Measurements from ENCODE around the gene ST3GAL3. TPM values are rescaled to one million over a fixed set of nuclear protein-coding genes. Genes with fewer than 3 reads are reported as not detected.

Gene ST3GAL3
- polyA plus RNA-seq, 1 of the 3 experiments (the other 2 are of a cell fraction), result 20.6 TPM

DNA sequence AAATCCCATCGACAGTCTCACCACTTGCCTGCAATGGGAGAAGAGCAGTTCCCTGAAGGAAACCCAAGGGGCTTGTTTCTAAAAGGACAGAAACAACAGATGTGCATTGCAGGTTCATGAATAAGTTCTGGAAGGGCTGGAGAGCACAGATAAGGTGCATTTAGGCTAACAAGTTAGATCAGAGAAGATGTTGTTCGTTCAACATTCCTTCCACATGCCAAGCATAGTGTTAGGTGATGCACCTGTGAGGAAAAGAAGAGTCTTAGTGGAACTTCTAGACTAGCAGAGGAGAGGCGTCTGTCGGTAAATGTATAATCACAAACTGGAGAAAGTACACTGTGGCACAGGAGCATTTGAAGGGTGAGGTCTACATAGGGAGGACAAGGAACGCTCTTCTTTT, 98.0 kb downstream of the ST3GAL3 start:
- Histone ChIP-seq H4K20me1 (ENCODE audit: insufficient read depth) (no peaks in the 10 kb centered on the region), H3F3A (replicated peaks; ENCODE audit: insufficient read depth) (no peaks in the 10 kb centered on the region), H3K27ac (ENCODE audit: low read depth in 2 of 2, low read length in 1 of 2) (no peak overlapping the region), H3K4me1 (ENCODE audit: control insufficient read depth in 1 of 2, insufficient read depth in 2 of 2, low read depth in 1 of 2, low read length in 1 of 2) (no peaks in the 10 kb centered on the region), H3K9me3 (peaks cover 7% of the 10 kb centered on the region; the same call in 1 of the 2 replicates), H3K36me3 (replicated peaks in 1 of 2; ENCODE audit: control insufficient read depth in 1 of 2, insufficient read depth in 2 of 2, low read length in 1 of 2) (peaks cover 0 to 20% of the 10 kb centered on the region in 2 experiments), H3K27me3 (ENCODE audit: insufficient read depth) (no peaks in the 10 kb centered on the region), H3K9me2 (no peaks in the 10 kb centered on the region), H3K4me2 (no peak overlapping the region), H3K9ac (no peak overlapping the region), H2AFZ (ENCODE audit: low read depth) (no peak overlapping the region), H3K4me3 (ENCODE audit: low read depth in 2 of 2, low read length in 1 of 2) (no peak overlapping the region), H3K79me2 (ENCODE audit: insufficient read depth) (no peaks in the 10 kb centered on the region)
- DNase-seq, result no peak
- ChIA-PET POLR2A (no interaction called here), CTCF (no interaction called here)
- TF ChIP-seq ELF1 (IDR thresholded peaks at IDR 0.05) (no peak), JUND (IDR thresholded peaks at IDR 0.05) (no peak), SMC3 (IDR thresholded peaks at IDR 0.05; ENCODE audit: low read depth, low read length) (no peak), TAF1 (IDR thresholded peaks at IDR 0.05; ENCODE audit: borderline replicate concordance, low read depth, low read length) (no peak), MEF2A (IDR thresholded peaks at IDR 0.05; ENCODE audit: borderline replicate concordance, low read depth) (no peak), YY1 (IDR thresholded peaks at IDR 0.05; ENCODE audit: low read depth) (no peak), RXRA (IDR thresholded peaks at IDR 0.05; ENCODE audit: borderline replicate concordance, low read depth) (no peak), TEAD4 (IDR thresholded peaks at IDR 0.05; ENCODE audit: borderline replicate concordance, insufficient read depth) (no peak)
- TF ChIP-seq, protein P1, sequence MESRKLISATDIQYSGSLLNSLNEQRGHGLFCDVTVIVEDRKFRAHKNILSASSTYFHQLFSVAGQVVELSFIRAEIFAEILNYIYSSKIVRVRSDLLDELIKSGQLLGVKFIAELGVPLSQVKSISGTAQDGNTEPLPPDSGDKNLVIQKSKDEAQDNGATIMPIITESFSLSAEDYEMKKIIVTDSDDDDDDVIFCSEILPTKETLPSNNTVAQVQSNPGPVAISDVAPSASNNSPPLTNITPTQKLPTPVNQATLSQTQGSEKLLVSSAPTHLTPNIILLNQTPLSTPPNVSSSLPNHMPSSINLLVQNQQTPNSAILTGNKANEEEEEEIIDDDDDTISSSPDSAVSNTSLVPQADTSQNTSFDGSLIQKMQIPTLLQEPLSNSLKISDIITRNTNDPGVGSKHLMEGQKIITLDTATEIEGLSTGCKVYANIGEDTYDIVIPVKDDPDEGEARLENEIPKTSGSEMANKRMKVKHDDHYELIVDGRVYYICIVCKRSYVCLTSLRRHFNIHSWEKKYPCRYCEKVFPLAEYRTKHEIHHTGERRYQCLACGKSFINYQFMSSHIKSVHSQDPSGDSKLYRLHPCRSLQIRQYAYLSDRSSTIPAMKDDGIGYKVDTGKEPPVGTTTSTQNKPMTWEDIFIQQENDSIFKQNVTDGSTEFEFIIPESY (IDR thresholded peaks at IDR 0.05; ENCODE audit: borderline replicate concordance, low read depth), result no peak
- TF ChIP-seq, protein P2, sequence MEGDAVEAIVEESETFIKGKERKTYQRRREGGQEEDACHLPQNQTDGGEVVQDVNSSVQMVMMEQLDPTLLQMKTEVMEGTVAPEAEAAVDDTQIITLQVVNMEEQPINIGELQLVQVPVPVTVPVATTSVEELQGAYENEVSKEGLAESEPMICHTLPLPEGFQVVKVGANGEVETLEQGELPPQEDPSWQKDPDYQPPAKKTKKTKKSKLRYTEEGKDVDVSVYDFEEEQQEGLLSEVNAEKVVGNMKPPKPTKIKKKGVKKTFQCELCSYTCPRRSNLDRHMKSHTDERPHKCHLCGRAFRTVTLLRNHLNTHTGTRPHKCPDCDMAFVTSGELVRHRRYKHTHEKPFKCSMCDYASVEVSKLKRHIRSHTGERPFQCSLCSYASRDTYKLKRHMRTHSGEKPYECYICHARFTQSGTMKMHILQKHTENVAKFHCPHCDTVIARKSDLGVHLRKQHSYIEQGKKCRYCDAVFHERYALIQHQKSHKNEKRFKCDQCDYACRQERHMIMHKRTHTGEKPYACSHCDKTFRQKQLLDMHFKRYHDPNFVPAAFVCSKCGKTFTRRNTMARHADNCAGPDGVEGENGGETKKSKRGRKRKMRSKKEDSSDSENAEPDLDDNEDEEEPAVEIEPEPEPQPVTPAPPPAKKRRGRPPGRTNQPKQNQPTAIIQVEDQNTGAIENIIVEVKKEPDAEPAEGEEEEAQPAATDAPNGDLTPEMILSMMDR (IDR thresholded peaks at IDR 0.05), result no peak
- TF ChIP-seq, protein P3, sequence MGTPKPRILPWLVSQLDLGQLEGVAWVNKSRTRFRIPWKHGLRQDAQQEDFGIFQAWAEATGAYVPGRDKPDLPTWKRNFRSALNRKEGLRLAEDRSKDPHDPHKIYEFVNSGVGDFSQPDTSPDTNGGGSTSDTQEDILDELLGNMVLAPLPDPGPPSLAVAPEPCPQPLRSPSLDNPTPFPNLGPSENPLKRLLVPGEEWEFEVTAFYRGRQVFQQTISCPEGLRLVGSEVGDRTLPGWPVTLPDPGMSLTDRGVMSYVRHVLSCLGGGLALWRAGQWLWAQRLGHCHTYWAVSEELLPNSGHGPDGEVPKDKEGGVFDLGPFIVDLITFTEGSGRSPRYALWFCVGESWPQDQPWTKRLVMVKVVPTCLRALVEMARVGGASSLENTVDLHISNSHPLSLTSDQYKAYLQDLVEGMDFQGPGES (IDR thresholded peaks at IDR 0.05; ENCODE audit: low read depth, low read length), result no peak
- TF ChIP-seq, protein P4, sequence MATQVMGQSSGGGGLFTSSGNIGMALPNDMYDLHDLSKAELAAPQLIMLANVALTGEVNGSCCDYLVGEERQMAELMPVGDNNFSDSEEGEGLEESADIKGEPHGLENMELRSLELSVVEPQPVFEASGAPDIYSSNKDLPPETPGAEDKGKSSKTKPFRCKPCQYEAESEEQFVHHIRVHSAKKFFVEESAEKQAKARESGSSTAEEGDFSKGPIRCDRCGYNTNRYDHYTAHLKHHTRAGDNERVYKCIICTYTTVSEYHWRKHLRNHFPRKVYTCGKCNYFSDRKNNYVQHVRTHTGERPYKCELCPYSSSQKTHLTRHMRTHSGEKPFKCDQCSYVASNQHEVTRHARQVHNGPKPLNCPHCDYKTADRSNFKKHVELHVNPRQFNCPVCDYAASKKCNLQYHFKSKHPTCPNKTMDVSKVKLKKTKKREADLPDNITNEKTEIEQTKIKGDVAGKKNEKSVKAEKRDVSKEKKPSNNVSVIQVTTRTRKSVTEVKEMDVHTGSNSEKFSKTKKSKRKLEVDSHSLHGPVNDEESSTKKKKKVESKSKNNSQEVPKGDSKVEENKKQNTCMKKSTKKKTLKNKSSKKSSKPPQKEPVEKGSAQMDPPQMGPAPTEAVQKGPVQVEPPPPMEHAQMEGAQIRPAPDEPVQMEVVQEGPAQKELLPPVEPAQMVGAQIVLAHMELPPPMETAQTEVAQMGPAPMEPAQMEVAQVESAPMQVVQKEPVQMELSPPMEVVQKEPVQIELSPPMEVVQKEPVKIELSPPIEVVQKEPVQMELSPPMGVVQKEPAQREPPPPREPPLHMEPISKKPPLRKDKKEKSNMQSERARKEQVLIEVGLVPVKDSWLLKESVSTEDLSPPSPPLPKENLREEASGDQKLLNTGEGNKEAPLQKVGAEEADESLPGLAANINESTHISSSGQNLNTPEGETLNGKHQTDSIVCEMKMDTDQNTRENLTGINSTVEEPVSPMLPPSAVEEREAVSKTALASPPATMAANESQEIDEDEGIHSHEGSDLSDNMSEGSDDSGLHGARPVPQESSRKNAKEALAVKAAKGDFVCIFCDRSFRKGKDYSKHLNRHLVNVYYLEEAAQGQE (IDR thresholded peaks at IDR 0.05; ENCODE audit: low read depth, low read length), result no peak
- WGBS (ENCODE audit: low lambda C conversion rate), result 91% methylated on average over 5 of the region's 5 CpGs

All from SK-N-SH (cell line).